Suppressor macrophage treated with lipopolysaccharide for 1 hour (primary cell): ENCODE results near the gene CXCR6.
A peak's percentile ranks its signal among the peaks of the same experiment; 100 is the strongest.
"Not testable (repeated sequence)": the region's sequence is repeated elsewhere in the genome, so short reads cannot be mapped to it uniquely, and the experiment has no call there.

Source experiments
- DNase-seq, 3 donors: peaks; one replicate each; pipeline ENCODE4 v3.0.0-alpha.2; 2020 to 2022

CXCR6 gene

GRCh38 chr3:45992133-45992729, 49.0 kb downstream of the CXCR6 start:
- no peak for DNase-seq

GRCh38 chr3:45992821-45993221, 49.6 kb downstream of the CXCR6 start:
- DNase-seq: no peak

GRCh38 chr3:45993421-45994027, 50.3 kb downstream of the CXCR6 start:
- DNase-seq: no peak

- DNase-seq: peak in 1 of 3 donors; percentile 40
Measured at GRCh38 chr3:45994419-45995235, 51.4 kb downstream of the CXCR6 start.

GRCh38 chr3:45995236-45996192, 52.2 kb downstream of the CXCR6 start, which contains the start of gene FYCO1:
FYCO1 (minus strand) TSS chr3:45995824; CDS start chr3:45984910, 10,914 bp downstream.
- peak; percentile 96 to 98 (median 97) for DNase-seq

- DNase-seq: not testable (repeated sequence)
Measured at GRCh38 chr3:45997499-45997898, 54.2 kb downstream of the CXCR6 start.

- DNase-seq: no peak
Measured at GRCh38 chr3:45997942-45998341, 54.7 kb downstream of the CXCR6 start.
